Gastroesophageal sphincter (tissue), 4 donors: ENCODE data around the gene ATP8A1. TPM values are rescaled to one million over a fixed set of nuclear protein-coding genes. Genes with fewer than 3 reads are reported as not detected.
A peak's percentile ranks its signal among the peaks of the same experiment; 100 is the strongest.

Experiments used
- ATAC-seq: fragments of 150-250 bp; one replicate; pipeline ENCODE4 v1.9.1; 2016; ENCODE audit warnings: mild to moderate bottlenecking, moderate library complexity
- H3K27ac ChIP-seq, 4 donors: fragments of 200-600 bp; sonication (generic) in 3 of 4; 1 replicate in 3 of 4; 2 replicates in 1 of 4; pipeline ENCODE4 v1.5.1; 2016 to 2019
- H3K27me3 ChIP-seq: fragments of 200-600 bp; sonication (generic); one replicate; pipeline ENCODE4 v1.5.1; 2019
- H3K36me3 ChIP-seq, 2 donors: fragments of 200-600 bp; sonication (generic); one replicate each; pipeline ENCODE4 v1.5.1; 2019; ENCODE audit warnings: control low read depth in 1 of 2
- H3K4me1 ChIP-seq, 3 donors: fragments of 200-600 bp; sonication (generic); 1 replicate in 2 of 3; 2 replicates in 1 of 3; pipeline ENCODE4 v1.5.1; 2016 to 2019; ENCODE audit warnings: control low read depth in 2 of 3
- H3K4me3 ChIP-seq, 2 donors: fragments of 200-600 bp; sonication (generic); one replicate each; pipeline ENCODE4 v1.5.1; 2019; ENCODE audit warnings: mild to moderate bottlenecking in 1 of 2, moderate library complexity in 1 of 2
- H3K9me3 ChIP-seq, 3 donors: fragments of 200-600 bp; sonication (generic); one replicate each; pipeline ENCODE4 v1.5.1; 2017 to 2019; ENCODE audit warnings: control low read depth in 2 of 3
- CTCF ChIP-seq, 4 experiments: fragments of 200-600 bp in 2 of 4; fragments of 450-650 bp in 2 of 4; sonication (generic) in 1 of 4; IDR thresholded peaks; one replicate each; pipeline ENCODE4 v1.5.1; 2017 to 2019; ENCODE audit warnings: antibody characterized with exemption in 4 of 4, mild to moderate bottlenecking in 2 of 4, moderate library complexity in 2 of 4
- EP300 ChIP-seq: sonication (generic); formaldehyde crosslinking; IDR thresholded peaks from one replicate; pipeline ENCODE4 v1.6.1; 2017; ENCODE audit warnings: antibody characterized with exemption, mild to moderate bottlenecking
- POLR2A ChIP-seq, 2 donors: fragments of 450-650 bp; IDR thresholded peaks; one replicate each; pipeline ENCODE4 v1.6.1; 2017; ENCODE audit warnings: antibody characterized with exemption in 2 of 2, mild to moderate bottlenecking in 2 of 2, moderate library complexity in 1 of 2
- POLR2AphosphoS5 ChIP-seq: sonication (generic); formaldehyde crosslinking; IDR thresholded peaks from one replicate; pipeline ENCODE4 v1.6.1; 2017; ENCODE audit warnings: antibody characterized with exemption
- WGBS, 2 donors: methylation state at CpG; one replicate each; pipeline ENCODE4 v1.1.5; 2018; ENCODE audit warnings: low coverage in 1 of 2; 5-methylcytosine and 5-hydroxymethylcytosine counted together
- total RNA-seq, 4 donors: library from RNA; depleted of rRNA; stranded (reverse); fragments of >200 nt; gene quantifications; one replicate each; pipeline ENCODE4 v1.1.0, GENCODE V29; 2016

Gene ATP8A1
- total RNA-seq, 4 donors from 2014 or later, result 5.6 to 21.9 (median 8.9) TPM

DNA sequence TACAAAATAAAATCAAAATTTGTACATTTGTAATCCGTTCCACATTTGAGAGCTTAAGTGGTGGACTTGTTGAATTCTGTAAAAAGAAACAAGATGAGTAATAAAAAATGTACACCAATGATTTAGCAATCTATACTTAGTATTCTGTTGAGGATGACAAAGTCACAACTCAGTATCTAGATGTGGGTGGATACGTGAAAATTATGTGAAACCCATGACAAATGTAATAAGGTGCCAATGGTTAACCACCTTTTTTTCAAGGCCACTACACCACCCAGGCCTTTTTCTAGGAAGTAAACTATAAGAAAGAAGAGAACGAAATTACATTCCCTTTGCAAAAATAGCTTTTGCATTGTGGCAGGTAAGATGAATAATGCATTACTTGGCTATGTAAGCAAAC is 77.0 kb downstream of the ATP8A1 start:
- no peaks in the 10 kb centered on the region for H3K4me1 ChIP-seq
- H3K4me3 ChIP-seq, result no peak overlapping the region
- no peak overlapping the region for H3K27ac ChIP-seq
- no peak for ATAC-seq
- no peaks in the 10 kb centered on the region for H3K27me3 ChIP-seq
- H3K36me3 ChIP-seq, result peaks cover 0 to 27% of the 10 kb centered on the region in 2 donors
- no peaks in the 10 kb centered on the region for H3K9me3 ChIP-seq
- WGBS, 2 donors, result 75 to 88% methylated on average over 3 of the region's 3 CpGs
- no peak for TF ChIP-seq POLR2AphosphoS5
- TF ChIP-seq POLR2A (IDR thresholded peaks at IDR 0.05), result no peak
- no peak for TF ChIP-seq EP300
- no peak for TF ChIP-seq CTCF (IDR thresholded peaks at IDR 0.05)

GRCh38 chr4:42578187-42578586 is 78.7 kb downstream of the ATP8A1 start:
- TF ChIP-seq POLR2A (IDR thresholded peaks at IDR 0.05) (no peak), POLR2AphosphoS5 (no peak), EP300 (no peak), CTCF (IDR thresholded peaks at IDR 0.05) (no peak)
- WGBS, 2 donors, result 88 to 92% methylated on average over 3 of the region's 3 CpGs

GRCh38 chr4:42574870-42575430 is 82.0 kb downstream of the ATP8A1 start:
- Histone ChIP-seq H3K4me1 (peaks cover 0 to 8% (median 0%) of the 10 kb centered on the region in 3 donors), H3K9me3 (no peaks in the 10 kb centered on the region), H3K27me3 (no peaks in the 10 kb centered on the region), H3K36me3 (peaks cover 0 to 12% of the 10 kb centered on the region in 2 donors), H3K4me3 (no peak overlapping the region), H3K27ac (no peak overlapping the region)
- TF ChIP-seq EP300, result no peak
- TF ChIP-seq POLR2AphosphoS5, result no peak
- TF ChIP-seq CTCF (IDR thresholded peaks at IDR 0.05), result no peak
- no peak for TF ChIP-seq POLR2A (IDR thresholded peaks at IDR 0.05)
- no peak for ATAC-seq
- WGBS, 2 donors, result 82 to 85% methylated on average over 4 of the region's 4 CpGs

More at GRCh38 chr4:42578187-42578586, 78.7 kb downstream of the ATP8A1 start:
- Histone ChIP-seq H3K9me3 (no peaks in the 10 kb centered on the region), H3K36me3 (peaks cover 0 to 25% of the 10 kb centered on the region in 2 donors), H3K27me3 (no peaks in the 10 kb centered on the region), H3K27ac (no peak overlapping the region), H3K4me3 (no peak overlapping the region), H3K4me1 (no peaks in the 10 kb centered on the region)
- no peak for ATAC-seq

- no peak for ATAC-seq
- Histone ChIP-seq H3K4me3 (no peak overlapping the region), H3K4me1 (peaks cover 0 to 8% (median 0%) of the 10 kb centered on the region in 3 donors), H3K36me3 (peaks cover 0 to 6% of the 10 kb centered on the region in 2 donors), H3K27me3 (no peaks in the 10 kb centered on the region), H3K27ac (no peak overlapping the region), H3K9me3 (no peaks in the 10 kb centered on the region)
- WGBS, 2 donors, result 90 to 91% methylated on average over 4 of the region's 4 CpGs
- no peak for TF ChIP-seq EP300
- TF ChIP-seq POLR2A (IDR thresholded peaks at IDR 0.05), result no peak
- no peak for TF ChIP-seq CTCF (IDR thresholded peaks at IDR 0.05)
- no peak for TF ChIP-seq POLR2AphosphoS5
These were observed 83.7 kb downstream of the ATP8A1 start for GRCh38 chr4:42573249-42573648.

GRCh38 chr4:42570221-42570620 is 86.7 kb downstream of the ATP8A1 start:
- Histone ChIP-seq H3K27me3 (no peaks in the 10 kb centered on the region), H3K27ac (no peak overlapping the region), H3K36me3 (no peaks in the 10 kb centered on the region), H3K4me1 (peaks cover 0 to 8% (median 0%) of the 10 kb centered on the region in 3 donors), H3K9me3 (no peaks in the 10 kb centered on the region), H3K4me3 (no peak overlapping the region)
- peak; percentile 31 for ATAC-seq
- WGBS, 2 donors, result no CpG with 5 or more reads among the region's 1 CpG
- TF ChIP-seq POLR2AphosphoS5, result no peak
- no peak for TF ChIP-seq POLR2A (IDR thresholded peaks at IDR 0.05)
- no peak for TF ChIP-seq EP300
- TF ChIP-seq CTCF (IDR thresholded peaks at IDR 0.05), result no peak
